D721Med (cell line): ENCODE measurements around the gene EFCAB13.

Source experiments
- DNase-seq: peaks from one replicate; pipeline ENCODE4 v3.0.0; 2011; ENCODE audit warnings: low spot score; ENCODE audit not compliant: insufficient read length
- FAIRE-seq: peaks from 2 replicates; lab custom pipeline; 2011; peaks lifted over from hg19 to GRCh38; lab: Jason Lieb, UNC
- CTCF ChIP-seq: IDR thresholded peaks from 2 replicates; pipeline ENCODE4 v1.5.1; 2012; ENCODE audit warnings: mild to moderate bottlenecking, control low read depth; ENCODE audit not compliant: insufficient read depth; ENCODE audit errors: missing control alignments

EFCAB13 gene

GRCh38 chr17:47300718-47301117 lies 23.0 kb upstream of the EFCAB13 start:
- FAIRE-seq = no peak
- no peak for DNase-seq
- no peak for TF ChIP-seq CTCF

DNA sequence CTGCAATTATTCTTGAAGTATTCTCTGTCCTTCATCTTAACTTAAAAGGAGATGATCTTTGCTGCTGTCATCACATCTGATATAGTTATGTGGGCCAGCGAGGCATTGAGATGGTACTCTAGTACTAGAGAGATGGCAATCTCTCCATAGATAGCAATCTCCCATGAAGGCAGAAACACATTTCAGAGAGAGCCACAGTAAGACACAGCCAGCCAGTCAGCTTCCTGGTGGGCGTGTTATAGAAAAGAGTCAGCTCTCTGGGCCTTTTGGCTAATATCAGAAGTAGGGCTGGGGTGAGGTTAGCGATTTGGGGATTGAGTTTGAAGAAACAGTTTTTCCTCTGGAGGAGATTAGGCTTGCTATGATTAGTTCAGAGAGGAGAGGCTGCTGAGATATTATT lies 22.6 kb upstream of the EFCAB13 start:
- no peak for FAIRE-seq
- TF ChIP-seq CTCF = no peak
- DNase-seq = no peak

GRCh38 chr17:47301831-47302230 lies 21.9 kb upstream of the EFCAB13 start:
- DNase-seq = no peak
- FAIRE-seq = no peak
- TF ChIP-seq CTCF = no peak

DNA sequence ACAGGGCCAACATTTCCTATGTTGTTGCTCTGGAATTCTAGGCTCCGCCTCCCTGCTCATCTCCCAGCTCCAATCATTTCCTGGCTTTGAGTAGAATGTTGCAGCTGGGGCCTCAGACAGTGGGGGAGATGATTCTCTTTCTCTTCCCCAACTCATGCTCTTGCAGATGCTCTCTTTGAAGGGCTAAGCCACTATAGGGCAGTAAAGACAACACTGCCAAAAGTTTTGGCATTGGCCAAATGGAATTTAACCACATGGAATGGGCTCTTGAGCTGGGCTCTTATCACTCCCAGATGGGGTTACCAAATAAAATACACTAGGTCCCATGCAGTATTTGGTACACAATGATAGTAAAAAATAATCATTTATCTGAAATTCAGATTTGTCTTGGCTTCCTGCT lies 19.6 kb upstream of the EFCAB13 start:
- DNase-seq (no peak), FAIRE-seq (no peak)
- TF ChIP-seq CTCF = no peak

- DNase-seq = no peak
- TF ChIP-seq CTCF = no peak
- FAIRE-seq = no peak
These were observed 18.3 kb upstream of the EFCAB13 start for GRCh38 chr17:47305302-47305923.

DNA sequence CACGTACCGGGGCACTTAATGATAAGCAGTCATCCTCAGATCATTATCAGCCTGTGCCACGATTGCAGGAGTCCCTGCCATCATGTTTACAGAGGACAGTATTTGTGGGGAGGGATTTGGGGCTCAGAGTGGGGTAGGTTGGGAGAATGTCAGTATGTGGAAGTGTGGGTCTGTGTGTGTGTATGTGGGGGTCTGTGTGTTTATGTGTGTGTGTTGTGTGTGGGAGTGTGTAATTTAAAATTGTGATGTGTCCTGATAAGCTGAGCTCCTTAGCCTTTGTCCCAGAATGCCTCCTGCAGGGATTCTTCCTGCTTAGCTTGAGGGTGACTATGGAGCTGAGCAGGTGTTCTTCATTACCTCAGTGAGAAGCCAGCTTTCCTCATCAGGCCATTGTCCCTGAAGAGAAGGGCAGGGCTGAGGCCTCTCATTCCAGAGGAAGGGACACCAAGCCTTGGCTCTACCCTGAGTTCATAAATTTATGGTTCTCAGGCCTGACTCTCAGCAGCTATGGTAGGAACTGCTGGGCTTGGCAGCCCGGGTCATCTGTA lies 13.5 kb upstream of the EFCAB13 start:
- no peak for FAIRE-seq
- TF ChIP-seq CTCF = no peak
- no peak for DNase-seq

GRCh38 chr17:47311420-47311819 lies 12.3 kb upstream of the EFCAB13 start:
- no peak for TF ChIP-seq CTCF
- DNase-seq = no peak
- FAIRE-seq = no peak
